ENCODE results near the gene ASB18. TPM values are rescaled to one million over a fixed set of nuclear protein-coding genes. Genes with fewer than 3 reads are reported as not detected.

Gene ASB18
- total RNA-seq, 1 experiment from 2014 or later, result not detected

DNA sequence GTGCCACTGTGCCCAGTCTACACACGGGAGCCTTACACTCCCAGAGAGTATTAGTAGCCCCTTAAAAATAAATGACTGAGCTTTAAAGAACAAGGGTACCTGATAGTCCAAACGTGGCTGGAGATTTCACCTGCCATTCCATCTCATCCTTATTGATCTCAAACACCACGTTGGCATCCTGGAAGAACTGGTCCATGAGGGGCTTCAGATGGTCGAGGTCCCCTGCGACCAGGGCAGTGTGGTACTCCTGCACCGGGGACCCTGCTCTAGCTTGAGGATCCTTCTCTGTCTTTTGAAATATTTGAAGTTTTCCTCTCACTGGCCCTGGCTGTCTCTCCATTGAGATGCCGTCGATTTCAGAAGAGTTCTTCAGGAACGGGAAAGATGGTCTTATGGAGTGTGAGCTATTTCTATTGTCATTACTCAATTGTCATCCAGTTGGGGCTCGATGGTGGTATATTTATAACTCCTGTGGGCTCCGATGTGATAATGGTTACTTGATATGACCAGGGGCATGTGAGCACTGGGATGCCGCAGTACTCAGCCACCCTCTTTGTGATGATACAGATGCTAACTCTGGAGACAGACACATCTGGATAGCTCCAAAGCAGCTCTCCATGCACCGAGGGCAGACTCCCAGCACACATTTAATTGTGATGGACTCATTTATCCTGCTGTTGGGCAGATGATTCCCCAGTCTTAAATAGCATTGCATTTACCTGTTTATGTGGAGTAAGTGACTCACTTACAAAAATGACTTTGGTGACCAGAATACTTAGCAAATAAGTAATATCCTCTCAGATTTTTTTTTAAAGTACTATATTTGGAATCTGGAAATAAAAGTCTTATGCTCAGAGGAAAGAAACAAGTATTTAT is 22.8 kb downstream of the ASB18 start:
- no peak for DNase-seq (ENCODE audit: low spot score)

DNA sequence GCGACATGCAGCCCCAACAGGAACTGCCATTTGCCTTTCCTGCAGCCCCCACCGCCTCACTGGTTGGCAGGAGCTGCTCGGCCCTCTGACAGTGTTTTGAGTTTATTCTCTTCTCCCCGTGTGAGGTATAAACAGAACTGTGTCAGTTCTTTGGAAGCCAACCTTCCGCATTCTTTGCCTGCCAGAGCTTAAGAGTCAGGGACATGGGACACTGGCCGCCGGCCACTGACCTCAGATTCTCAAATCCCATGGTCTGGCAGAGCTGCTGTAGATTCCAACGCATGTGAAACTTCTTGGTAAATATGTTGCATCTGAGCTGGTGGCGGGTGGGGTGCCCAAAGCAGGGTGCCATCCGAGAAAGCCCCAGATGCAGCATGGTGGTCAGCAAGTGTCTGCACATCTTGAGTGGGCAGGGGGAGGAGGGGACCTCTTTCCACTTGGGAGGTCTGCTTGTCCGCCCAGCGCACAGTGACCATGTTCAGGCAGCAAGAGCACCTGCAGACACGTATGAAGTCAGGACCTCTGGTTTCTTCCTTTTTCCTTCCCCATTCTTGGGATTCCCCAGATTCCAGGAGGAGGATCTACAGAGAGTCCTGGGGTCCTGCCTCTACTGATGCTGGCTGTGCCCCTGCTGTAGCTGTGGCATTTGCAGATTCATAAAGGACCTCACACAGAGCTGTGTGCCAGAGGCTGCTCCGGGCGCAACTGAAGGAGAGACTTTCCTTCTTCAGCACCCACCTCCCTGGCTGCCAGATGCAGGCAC is 23.8 kb downstream of the ASB18 start:
- peak; percentile 85 for DNase-seq (ENCODE audit: low spot score)

DNA sequence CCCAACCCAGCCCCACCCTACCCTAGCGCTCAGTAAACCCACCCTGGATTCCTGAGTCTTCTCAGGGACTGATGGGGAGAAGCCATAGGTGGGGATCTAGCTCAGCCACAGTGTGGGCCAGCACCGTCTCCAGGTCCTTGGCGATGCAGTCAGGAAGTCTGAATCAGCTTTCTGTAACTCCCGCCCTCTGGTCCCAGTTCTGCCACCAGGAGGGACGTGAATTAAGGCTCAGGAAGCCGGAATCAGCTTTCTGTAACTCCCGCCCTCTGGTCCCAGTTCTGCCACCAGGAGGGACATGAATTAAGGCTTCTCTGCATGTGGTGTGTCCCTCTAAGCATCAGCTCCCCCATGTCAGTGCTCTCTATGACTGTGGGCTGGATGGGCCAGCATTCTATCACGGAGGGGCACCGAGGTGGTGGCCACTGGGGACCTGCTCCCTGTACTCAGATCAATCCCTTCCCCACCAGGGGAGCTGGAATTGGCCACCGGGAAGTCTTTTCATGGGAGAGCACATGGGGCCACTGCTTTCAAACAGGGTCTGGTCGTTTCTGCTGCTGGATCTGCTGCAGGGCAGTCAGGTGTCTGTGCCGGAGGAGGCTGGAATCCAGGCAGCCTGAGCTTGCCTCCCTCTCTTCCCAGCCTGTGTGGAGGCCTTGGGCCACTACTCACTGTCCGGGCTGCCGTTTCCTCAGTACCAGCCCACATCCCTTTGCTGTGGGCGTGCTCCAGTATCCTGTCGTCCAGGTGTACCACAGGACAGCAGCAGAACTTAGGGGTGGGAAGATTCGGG is 24.7 kb downstream of the ASB18 start:
- no peak for DNase-seq (ENCODE audit: low spot score)

DNA sequence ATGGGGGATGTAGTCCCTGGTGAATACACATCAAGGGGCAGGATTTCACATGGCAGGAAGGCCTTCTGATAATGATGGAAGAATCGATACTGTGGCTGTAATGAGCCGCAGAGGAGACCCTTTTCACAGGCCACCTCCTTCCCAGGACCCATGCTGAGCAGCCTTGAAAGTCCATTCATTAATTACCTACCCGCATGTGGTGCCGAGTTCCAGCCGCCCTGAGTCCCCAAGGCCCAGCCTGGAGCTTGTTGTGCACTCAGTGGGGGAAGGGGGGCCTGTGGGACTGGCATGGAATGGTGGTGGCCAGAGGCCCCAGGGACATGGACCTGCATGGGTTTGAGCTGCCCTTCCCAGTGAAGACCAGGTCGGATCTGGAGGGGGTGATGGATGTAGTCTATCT is 25.5 kb downstream of the ASB18 start:
- no peak for DNase-seq (ENCODE audit: low spot score)

DNA sequence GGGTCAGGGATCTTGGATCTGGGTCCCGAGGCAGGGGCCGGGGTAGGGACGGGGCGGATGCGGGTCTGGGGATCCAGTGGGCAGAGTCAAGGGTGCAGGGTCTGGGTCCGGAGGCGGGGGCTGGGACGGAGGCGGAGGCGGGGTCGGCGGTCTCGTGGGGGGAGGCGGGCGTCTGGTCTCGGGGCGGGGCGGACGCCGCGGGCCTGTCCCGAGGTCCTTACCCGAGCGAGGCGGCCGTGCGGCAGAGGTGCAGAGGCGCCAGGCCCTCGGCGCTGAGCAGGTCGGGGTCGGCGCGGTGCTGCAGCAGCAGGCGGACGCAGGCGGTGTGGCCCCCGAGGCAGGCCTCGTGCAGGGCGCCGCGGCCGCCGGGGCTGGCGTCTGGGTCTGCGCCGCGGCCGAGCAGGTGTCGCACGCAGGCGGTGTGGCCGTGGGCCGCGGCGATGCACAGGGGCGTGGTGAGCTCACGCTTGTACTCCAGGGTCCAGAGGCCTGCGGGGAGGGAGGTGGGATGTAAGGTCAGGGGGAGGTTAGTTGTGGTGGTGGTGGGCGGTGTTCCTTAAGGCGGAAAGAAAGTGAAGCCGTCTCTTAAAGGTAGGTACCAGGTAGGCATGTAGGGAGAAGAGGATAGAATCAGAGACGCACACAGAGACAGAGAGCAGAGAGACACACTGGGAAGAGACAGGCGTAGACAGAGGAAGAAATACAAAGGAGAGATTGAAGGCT is 26.6 kb downstream of the ASB18 start:
- DNase-seq (ENCODE audit: low spot score), result no peak

DNA sequence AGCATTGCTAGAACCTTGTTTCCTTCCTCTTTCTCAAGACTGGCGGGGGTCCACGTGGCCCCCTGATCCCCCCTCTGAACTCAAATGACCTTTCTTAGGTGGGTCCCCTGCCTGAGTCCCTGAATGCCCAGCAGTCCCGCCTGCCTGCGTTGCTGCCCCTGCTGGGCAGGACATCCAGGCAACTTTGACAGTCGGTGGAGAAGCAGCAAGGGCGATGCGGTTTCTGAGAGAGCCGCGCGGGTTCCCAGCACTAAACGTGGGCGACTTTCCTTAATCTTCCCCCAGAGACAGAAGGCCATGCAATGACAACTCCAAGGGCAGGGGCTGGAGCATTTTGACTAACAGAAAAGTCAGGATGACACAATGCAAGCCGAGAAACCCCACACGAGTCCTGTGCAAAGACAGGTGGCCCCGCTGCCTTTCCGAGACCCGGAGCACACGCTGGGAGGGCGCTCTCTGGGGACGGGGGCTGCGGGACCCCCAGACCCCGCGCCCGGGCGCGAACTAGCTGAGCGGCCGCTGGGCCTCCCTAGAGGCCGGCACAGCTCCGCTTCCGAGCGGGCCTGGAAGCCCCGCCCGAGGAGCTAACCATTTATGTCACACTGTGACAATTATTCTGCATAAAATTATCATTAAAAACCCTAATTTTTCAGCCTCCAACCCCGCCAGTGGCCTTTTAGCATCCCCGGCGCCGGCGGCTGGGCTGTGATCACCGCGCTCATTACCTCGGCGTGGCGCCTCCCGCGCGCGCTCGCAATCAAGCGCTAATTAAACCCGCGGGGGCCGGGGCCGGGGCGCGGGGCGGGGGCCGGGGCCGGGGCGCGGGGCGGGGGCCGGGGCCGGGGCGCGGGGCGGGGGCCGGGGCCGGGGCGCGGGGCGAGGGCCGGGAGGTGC is 27.4 kb downstream of the ASB18 start:
- DNase-seq (ENCODE audit: low spot score), result no peak

DNA sequence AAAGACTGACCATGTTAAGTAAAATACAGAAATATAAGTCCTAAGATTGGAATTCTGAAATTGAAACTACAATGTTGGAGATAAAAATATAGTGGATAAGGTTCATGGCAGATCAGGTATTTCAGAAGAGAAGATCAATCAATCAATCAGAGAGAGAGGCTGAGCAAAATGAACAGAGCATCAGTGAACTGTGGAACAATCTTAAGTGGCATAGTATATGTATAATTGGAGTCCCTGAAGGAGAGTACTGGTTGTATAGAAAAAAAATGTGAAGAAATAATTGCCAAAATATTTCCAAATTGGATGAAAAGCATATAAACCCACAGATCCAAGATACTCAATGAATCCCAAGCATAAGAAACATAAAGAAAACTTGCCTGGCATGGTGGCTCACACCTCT is 35.0 kb downstream of the ASB18 start:
- no peak for DNase-seq (ENCODE audit: low spot score)

DNA sequence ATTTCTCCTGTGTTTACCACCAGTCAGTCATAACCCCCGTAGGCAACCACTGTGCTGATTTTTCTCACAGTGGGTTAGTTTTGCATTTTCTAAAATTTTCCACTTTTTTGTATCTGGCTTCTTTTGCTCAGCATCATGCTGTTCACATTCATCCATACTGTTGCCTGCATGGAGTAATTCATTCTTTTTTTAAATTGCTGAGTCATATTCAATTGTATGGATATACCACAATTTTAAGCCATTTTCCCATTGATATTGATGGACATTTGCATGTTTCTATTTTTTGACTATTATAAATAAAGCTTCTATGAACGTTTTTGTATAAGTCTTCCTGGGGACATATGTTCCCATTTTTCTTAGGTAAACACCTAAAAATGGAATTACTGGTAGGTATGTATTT is 40.5 kb downstream of the ASB18 start:
- DNase-seq (ENCODE audit: low spot score), result no peak

DNA sequence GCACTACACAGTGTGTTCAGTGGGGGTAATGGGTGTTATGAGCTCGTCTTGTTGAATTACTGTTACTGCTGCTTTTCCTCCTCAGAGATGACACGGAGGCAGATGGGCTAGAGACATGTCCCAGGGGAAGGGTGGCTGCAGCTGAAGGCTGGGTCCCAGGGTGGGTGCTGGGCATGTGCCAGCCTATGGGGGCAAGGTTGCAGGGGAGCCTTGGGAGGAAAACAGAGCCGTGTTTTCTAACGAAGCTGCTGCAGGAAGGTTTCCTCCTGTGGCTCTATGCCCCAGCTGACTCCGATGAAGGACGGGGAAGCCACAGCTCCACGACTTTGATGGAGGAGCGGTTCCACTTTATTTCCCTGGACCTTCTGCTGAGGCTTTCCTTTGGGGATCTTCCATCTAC is 42.4 kb downstream of the ASB18 start:
- no peak for DNase-seq (ENCODE audit: low spot score)

DNA sequence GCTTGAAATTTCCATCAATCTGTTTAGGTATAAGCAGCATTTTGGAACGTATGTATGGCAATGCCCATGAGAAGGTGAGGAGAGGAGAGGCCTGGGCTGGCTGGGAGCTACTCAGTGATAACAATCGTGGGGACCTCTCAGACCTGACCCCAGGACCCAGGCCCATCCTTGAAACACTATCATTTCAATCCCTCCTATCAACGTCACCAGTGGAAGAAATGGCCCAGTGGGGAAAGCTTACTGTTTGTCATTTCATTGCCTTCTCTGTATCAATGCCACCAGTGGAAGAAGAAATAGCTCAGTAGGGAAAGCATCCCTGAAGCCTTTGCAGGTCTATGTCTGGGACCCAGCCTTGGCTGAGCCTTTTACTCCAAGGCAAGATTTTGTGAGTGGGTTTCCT is 44.8 kb downstream of the ASB18 start:
- DNase-seq (ENCODE audit: low spot score), result no peak

DNA sequence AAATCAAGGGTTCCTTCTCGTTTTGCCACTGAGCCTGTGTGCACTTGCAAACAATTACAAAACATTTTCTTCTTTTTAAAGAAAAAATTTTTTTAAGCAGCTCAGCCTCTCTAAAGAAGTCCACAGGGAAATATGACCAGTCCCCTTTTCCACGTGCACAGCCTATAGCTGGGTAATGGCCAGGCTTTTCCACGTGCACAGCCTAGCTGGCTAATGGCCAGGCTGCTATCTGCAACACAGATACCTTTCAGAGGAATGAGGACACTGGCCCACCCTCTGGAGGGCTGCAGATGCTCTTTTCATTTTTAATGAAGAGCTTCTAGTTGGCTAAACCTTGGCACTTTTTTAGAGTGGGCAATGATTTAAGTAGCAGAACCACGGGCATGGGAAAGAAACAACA is 46.3 kb downstream of the ASB18 start:
- DNase-seq (ENCODE audit: low spot score), result no peak

DNA sequence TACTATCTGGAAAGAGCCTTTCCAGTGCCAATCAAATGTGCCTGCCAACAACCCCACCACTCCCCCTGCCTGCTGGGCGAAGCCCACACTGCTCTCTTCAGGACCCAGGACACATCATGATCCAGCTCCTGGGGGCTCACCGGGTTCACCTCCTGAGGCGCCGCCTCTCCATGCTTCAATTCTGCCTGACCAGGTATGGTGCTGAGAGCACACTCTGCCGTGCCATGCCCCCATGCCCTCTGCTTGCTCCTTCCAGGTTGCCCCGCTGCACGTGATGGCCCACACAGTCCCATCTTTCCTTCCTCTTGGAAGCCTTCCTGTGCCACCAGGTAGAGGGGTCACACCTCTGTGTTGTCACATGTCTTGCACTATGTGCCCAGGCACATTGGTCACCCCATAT is 47.5 kb downstream of the ASB18 start:
- no peak for DNase-seq (ENCODE audit: low spot score)

DNA sequence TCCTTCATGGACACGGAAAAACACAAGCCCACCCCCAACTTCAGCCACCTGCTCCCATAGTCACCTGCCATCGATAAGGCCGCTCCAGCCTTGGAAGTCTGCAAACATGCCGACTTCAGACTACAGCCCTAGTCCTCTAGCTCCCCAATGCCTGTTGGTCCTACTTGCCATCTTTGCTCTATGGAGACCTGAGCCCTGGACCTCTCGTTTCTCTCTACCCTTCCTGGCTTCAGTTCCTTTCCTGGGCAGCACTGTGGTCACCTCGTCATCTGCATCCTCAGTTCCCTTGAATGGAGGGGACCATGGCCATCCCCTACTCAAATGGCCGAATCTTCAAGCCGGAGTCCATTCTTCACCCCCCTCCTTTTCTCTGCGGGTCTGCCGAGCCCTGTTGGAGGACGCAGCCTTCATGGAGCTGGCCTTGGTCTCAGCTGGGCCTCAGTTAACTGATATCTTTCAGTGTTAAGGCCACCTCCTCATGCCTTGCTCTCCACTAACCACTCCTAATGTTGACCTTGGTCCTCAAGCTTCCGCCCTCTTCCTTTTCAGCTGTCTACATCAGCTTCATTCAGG is 48.4 kb downstream of the ASB18 start:
- no peak for DNase-seq (ENCODE audit: low spot score)

DNA sequence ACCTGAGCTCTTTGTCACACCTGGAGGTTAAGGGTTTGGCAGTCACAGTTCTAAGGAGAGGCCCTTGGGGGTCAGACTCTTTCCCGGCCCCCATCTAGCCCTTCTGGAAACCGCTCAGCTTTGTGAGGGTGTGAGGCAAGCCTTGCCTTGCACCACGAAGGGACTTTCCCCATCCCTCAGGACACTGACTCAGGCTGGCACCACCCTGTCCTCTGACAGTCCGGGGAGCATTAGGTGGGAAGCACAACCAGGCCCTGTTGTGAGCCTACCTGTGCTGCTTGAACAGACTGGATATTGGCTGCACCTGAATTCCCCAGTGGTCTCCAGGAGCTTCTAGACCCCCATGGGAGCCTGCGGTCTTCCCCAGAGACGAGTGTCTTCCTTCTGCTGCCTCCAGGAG is 49.0 kb downstream of the ASB18 start:
- DNase-seq (ENCODE audit: low spot score), result peak; percentile 27

DNA sequence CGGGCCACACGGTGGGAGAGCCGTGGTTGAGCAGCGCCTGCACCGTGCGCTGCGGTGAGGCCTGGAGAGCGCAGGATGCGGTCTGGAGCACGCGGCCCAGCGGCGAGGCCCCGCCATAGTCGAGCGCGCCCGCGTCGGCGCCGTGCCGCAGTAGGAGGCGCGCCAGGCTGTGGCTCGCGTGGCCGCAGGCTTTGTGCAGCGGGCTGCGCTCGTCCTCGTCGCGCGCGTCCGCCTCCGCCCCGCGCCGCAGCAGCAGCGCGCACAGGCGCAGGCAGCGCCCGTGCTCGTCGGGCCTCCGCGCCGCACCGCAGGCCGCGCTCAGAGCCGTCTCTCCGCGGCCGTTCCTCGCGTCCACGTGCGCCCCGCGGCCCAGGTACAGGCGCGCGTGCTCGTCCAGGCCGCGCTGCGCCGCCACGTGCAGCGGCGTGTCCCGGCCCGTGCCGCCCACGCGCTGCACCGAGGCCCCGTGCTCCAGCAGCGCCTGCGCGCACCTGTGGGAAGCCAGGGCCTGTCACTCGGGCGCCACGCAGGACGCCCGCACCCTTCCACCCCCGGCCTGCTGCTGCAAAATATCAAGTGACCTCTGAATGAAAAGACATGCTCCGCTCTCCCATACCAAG is 49.7 kb downstream of the ASB18 start:
- DNase-seq (ENCODE audit: low spot score), result no peak

DNA sequence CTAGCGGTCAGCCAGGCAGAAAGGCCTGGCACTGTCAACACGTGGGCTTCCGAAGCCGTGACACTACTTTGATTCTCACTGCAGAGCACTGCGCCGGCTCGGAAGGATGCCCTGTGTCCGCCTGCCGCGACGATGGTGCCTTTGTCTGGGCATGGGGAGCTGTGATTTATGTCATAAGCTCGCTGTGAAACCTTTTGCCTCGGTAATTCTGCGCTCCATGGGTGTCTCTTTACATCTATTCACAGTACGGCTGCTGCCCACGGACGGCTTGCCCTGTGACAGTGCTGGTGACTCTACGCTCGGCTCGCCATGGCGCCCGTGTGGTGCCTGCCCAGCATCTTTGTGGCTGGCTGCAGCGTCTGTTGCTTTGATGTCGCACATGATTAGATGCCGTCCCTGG is 52.9 kb downstream of the ASB18 start:
- DNase-seq (ENCODE audit: low spot score), result no peak

DNA sequence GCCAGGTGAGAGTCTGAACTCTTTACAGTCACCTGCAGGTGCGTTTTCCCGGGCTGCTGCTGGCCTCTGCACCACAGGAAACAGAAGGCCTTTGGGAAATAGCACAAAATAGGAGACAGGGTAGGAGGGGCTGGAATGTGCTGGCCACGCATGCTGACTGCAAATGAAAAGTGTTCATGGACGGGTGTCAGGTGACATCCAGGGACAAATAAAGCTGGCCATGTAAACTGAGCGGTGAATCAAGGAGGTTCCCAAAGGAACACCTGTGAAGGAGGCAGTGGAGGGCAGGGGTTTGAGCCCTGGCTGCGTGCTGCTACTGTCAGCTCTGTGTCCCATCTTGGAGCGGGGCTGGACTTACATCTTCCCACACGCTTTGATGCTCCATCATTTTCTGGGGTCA is 53.7 kb downstream of the ASB18 start:
- no peak for DNase-seq (ENCODE audit: low spot score)

DNA sequence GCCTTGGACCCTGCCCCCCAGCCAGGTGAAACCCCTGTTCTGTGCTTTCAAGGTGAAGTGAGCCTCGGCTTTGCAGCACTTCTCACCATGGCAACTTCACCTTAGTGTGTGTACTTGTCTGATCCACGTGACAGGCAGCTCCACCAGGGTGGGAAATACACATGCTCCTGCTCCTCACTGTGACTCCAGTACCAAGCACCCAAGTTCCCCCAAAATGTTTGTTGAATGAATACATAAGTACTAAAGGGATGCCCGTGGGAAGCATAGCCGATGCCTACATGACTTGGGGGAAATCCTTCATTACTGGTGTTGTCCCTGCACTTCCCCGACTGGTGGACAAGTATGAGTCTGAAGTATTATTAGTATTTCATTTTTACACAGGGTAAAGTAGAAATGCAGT is 54.2 kb downstream of the ASB18 start:
- no peak for DNase-seq (ENCODE audit: low spot score)

DNA sequence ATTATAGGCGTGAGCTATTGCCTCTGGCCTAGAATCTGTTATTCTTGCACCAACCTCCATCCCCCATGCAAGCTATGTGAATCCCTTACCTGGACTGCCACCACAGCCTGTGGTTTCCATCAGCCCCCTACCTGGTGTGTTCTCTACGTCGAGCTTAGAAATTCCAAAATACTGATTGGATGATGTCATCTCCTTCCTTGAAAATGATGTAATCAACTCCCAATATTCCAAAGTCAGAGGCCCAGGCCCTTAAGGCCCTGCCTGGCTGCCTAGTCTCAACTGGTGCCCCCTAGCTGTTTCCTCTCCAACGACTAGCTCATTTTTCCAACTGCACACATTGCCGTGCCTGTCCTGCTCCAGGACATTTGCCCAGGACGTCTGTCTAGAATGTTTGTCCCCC is 54.7 kb downstream of the ASB18 start:
- DNase-seq (ENCODE audit: low spot score), result peak; percentile 12
